ENCODE data around the gene PTPRN2.

PTPRN2 gene

GRCh38 chr7:158583143-158583542, 4.5 kb downstream of the PTPRN2 start:
- Histone ChIP-seq H3K27me3 (ENCODE audit: control insufficient read depth, insufficient read depth, low read length) (peaks cover 9% of the 10 kb centered on the region), H3K4me1 (ENCODE audit: control insufficient read depth, insufficient read depth, low read length) (peaks cover 7% of the 10 kb centered on the region), H3K27ac (ENCODE audit: low read depth, low read length) (no peak overlapping the region), H3K9ac (ENCODE audit: low read length) (no peak overlapping the region), H3K36me3 (ENCODE audit: control insufficient read depth, insufficient read depth, low read length) (no peaks in the 10 kb centered on the region), H3K4me3 (ENCODE audit: low read length) (no peak overlapping the region)

GRCh38 chr7:158582089-158582456, 5.5 kb downstream of the PTPRN2 start:
- Histone ChIP-seq H3K27ac (ENCODE audit: low read depth, low read length) (no peak overlapping the region), H3K4me1 (ENCODE audit: control insufficient read depth, insufficient read depth, low read length) (peaks cover 7% of the 10 kb centered on the region), H3K36me3 (ENCODE audit: control insufficient read depth, insufficient read depth, low read length) (no peaks in the 10 kb centered on the region), H3K9ac (ENCODE audit: low read length) (no peak overlapping the region), H3K27me3 (ENCODE audit: control insufficient read depth, insufficient read depth, low read length) (peaks cover 9% of the 10 kb centered on the region), H3K4me3 (ENCODE audit: low read length) (no peak overlapping the region)

- no peak overlapping the region for H3K4me3 ChIP-seq (ENCODE audit: low read length)
- H3K36me3 ChIP-seq (ENCODE audit: control insufficient read depth, insufficient read depth, low read length) = no peaks in the 10 kb centered on the region
- no peak overlapping the region for H3K9ac ChIP-seq (ENCODE audit: low read length)
- H3K27me3 ChIP-seq (ENCODE audit: control insufficient read depth, insufficient read depth, low read length) = peaks cover 9% of the 10 kb centered on the region
- H3K4me1 ChIP-seq (ENCODE audit: control insufficient read depth, insufficient read depth, low read length) = peaks cover 7% of the 10 kb centered on the region
- H3K27ac ChIP-seq (ENCODE audit: low read depth, low read length) = no peak overlapping the region
Measured at GRCh38 chr7:158581440-158582088, 6.1 kb downstream of the PTPRN2 start.

DNA sequence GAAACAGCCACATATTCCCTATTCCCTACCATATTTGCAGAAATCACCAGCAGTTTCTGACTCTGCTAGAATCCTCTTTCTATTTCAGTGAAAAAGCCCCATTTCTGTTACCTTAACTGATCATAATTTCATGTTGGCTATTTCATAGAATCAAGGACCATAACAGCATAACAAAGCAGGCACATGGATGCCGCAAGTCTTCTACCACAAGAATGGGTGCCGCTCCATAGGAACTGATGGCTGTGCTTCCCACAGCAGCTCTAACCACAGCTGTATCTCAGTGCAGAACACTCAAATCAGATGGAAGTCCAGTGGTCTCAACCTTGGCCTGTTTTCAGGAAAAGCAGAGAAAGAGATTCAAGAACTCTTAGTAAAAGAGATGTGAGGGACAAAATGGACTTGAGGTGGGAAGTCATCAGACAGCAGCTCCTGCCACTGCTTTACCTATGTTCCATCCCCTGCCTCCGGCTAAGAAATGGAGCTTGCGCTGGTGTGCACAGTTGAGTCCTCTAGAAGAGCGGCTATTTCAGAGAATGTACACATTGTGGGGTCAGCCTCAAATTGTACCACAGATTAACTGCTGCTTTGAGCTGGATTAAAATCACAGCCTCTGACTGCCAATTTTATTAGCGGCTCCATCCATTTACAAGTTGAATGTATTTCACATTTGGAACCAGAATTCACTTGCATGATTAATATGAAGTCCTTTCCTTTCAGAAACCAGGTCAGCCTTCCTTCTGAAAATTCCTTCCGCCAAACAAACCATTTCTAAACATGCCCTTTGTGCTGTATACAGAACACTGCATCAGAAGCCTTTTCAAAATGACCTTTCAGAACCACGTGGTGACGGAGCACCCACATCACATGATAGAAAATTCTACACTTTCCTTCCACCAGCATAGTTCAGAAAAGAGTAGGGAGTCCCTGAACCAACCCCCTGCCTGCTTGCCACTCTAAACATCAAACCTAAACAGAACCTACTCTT, 7.7 kb downstream of the PTPRN2 start:
- Histone ChIP-seq H3K4me1 (ENCODE audit: control insufficient read depth, insufficient read depth, low read length) (no peaks in the 10 kb centered on the region), H3K27me3 (ENCODE audit: control insufficient read depth, insufficient read depth, low read length) (peaks cover 3% of the 10 kb centered on the region), H3K36me3 (ENCODE audit: control insufficient read depth, insufficient read depth, low read length) (no peaks in the 10 kb centered on the region), H3K27ac (ENCODE audit: low read depth, low read length) (no peak overlapping the region), H3K4me3 (ENCODE audit: low read length) (no peak overlapping the region), H3K9ac (ENCODE audit: low read length) (no peak overlapping the region)

DNA sequence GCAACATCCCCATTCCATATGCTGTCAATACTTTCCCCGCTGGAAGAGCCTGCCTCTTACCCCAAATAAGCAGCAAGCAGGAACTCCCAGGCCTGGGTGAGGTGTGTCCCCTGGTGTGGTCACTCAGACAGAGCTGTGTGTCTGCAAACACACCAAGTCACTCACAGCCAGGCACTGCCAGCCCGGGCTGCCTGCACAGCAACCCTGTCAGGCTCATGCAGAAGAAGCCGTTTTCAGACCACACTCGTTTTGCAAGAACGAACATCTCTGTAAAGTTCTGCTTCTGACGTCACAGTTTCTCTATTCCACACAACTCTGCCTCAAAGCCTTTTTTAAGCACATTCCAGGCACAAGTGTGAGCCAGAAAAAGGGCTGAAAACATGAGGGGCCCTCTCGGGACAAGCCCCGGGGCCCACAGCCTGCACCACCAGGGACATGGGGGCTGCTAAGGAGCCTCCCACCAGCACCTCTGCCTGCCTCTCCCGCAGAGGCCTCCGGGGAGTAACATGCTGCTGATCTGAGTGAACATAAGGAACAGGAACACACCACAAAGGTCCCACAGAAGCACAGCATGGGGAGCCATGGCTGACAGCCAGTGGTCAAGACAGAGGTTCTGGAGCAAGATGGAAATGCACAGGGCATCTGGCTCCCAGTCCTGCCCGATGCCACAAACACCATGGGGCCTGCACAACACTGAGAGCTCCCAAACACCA, 11.4 kb downstream of the PTPRN2 start:
- Histone ChIP-seq H3K27ac (ENCODE audit: low read depth, low read length) (no peak overlapping the region), H3K4me1 (ENCODE audit: control insufficient read depth, insufficient read depth, low read length) (no peaks in the 10 kb centered on the region), H3K9ac (ENCODE audit: low read length) (no peak overlapping the region), H3K4me3 (ENCODE audit: low read length) (no peak overlapping the region), H3K27me3 (ENCODE audit: control insufficient read depth, insufficient read depth, low read length) (no peaks in the 10 kb centered on the region), H3K36me3 (ENCODE audit: control insufficient read depth, insufficient read depth, low read length) (no peaks in the 10 kb centered on the region)

GRCh38 chr7:158574308-158575036, 13.2 kb downstream of the PTPRN2 start:
- H3K27ac ChIP-seq (ENCODE audit: low read depth, low read length) = no peak overlapping the region
- H3K27me3 ChIP-seq (ENCODE audit: control insufficient read depth, insufficient read depth, low read length) = no peaks in the 10 kb centered on the region
- no peak overlapping the region for H3K4me3 ChIP-seq (ENCODE audit: low read length)
- H3K9ac ChIP-seq (ENCODE audit: low read length) = no peak overlapping the region
- no peaks in the 10 kb centered on the region for H3K36me3 ChIP-seq (ENCODE audit: control insufficient read depth, insufficient read depth, low read length)
- no peaks in the 10 kb centered on the region for H3K4me1 ChIP-seq (ENCODE audit: control insufficient read depth, insufficient read depth, low read length)

- H3K36me3 ChIP-seq (ENCODE audit: control insufficient read depth, insufficient read depth, low read length) = no peaks in the 10 kb centered on the region
- H3K9ac ChIP-seq (ENCODE audit: low read length) = no peak overlapping the region
- H3K4me3 ChIP-seq (ENCODE audit: low read length) = no peak overlapping the region
- no peaks in the 10 kb centered on the region for H3K27me3 ChIP-seq (ENCODE audit: control insufficient read depth, insufficient read depth, low read length)
- H3K4me1 ChIP-seq (ENCODE audit: control insufficient read depth, insufficient read depth, low read length) = no peaks in the 10 kb centered on the region
- no peak overlapping the region for H3K27ac ChIP-seq (ENCODE audit: low read depth, low read length)
Measured at GRCh38 chr7:158573310-158573709, 14.3 kb downstream of the PTPRN2 start.

- no peak overlapping the region for H3K9ac ChIP-seq (ENCODE audit: low read length)
- H3K4me3 ChIP-seq (ENCODE audit: low read length) = no peak overlapping the region
- H3K4me1 ChIP-seq (ENCODE audit: control insufficient read depth, insufficient read depth, low read length) = no peaks in the 10 kb centered on the region
- H3K36me3 ChIP-seq (ENCODE audit: control insufficient read depth, insufficient read depth, low read length) = no peaks in the 10 kb centered on the region
- no peaks in the 10 kb centered on the region for H3K27me3 ChIP-seq (ENCODE audit: control insufficient read depth, insufficient read depth, low read length)
- H3K27ac ChIP-seq (ENCODE audit: low read depth, low read length) = no peak overlapping the region
Measured at GRCh38 chr7:158572000-158572828, 15.4 kb downstream of the PTPRN2 start.

- Histone ChIP-seq H3K27me3 (ENCODE audit: control insufficient read depth, insufficient read depth, low read length) (no peaks in the 10 kb centered on the region), H3K36me3 (ENCODE audit: control insufficient read depth, insufficient read depth, low read length) (no peaks in the 10 kb centered on the region), H3K9ac (ENCODE audit: low read length) (no peak overlapping the region), H3K27ac (ENCODE audit: low read depth, low read length) (no peak overlapping the region), H3K4me1 (ENCODE audit: control insufficient read depth, insufficient read depth, low read length) (no peaks in the 10 kb centered on the region), H3K4me3 (ENCODE audit: low read length) (no peak overlapping the region)
Measured at GRCh38 chr7:158570449-158571170, 17.0 kb downstream of the PTPRN2 start.

DNA sequence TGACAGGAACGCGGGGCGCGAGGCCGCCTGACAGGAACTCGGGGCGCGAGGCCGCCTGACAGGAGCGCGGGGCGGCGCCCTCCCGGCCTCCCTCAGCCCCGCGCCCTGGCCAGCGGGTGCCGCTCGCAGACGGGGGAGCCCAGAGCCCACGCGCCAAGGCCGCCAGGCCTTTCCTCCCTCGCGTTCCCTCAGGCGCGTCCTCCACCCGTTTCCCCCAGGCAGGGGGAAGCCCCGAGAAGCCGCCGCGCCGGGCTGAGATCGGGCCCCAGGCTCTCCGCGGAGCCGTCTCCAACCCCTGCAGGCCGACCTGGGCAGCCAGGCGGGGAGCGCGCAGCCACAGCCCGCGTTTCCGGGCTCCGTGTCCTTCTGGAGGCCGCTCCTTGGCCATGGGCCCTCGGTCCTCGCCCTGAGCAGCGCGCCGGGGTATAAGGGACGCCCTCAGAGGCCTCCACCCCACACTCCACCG, 17.7 kb downstream of the PTPRN2 start:
- no peaks in the 10 kb centered on the region for H3K4me1 ChIP-seq (ENCODE audit: control insufficient read depth, insufficient read depth, low read length)
- no peak overlapping the region for H3K4me3 ChIP-seq (ENCODE audit: low read length)
- no peak overlapping the region for H3K9ac ChIP-seq (ENCODE audit: low read length)
- no peaks in the 10 kb centered on the region for H3K36me3 ChIP-seq (ENCODE audit: control insufficient read depth, insufficient read depth, low read length)
- H3K27ac ChIP-seq (ENCODE audit: low read depth, low read length) = no peak overlapping the region
- no peaks in the 10 kb centered on the region for H3K27me3 ChIP-seq (ENCODE audit: control insufficient read depth, insufficient read depth, low read length)
